ENCODE data around the gene TLE7. TPM values are rescaled to one million over a fixed set of nuclear protein-coding genes. Genes with fewer than 3 reads are reported as not detected.

TLE7 gene
- total RNA-seq, 2 donors from 2014 or later, result not detected

- intact Hi-C loops (cut with DNase I), result no loop called here
- 23 to 38% methylated on average over 3 of the region's 3 CpGs for WGBS, 2 donors
- TF ChIP-seq, protein P1, sequence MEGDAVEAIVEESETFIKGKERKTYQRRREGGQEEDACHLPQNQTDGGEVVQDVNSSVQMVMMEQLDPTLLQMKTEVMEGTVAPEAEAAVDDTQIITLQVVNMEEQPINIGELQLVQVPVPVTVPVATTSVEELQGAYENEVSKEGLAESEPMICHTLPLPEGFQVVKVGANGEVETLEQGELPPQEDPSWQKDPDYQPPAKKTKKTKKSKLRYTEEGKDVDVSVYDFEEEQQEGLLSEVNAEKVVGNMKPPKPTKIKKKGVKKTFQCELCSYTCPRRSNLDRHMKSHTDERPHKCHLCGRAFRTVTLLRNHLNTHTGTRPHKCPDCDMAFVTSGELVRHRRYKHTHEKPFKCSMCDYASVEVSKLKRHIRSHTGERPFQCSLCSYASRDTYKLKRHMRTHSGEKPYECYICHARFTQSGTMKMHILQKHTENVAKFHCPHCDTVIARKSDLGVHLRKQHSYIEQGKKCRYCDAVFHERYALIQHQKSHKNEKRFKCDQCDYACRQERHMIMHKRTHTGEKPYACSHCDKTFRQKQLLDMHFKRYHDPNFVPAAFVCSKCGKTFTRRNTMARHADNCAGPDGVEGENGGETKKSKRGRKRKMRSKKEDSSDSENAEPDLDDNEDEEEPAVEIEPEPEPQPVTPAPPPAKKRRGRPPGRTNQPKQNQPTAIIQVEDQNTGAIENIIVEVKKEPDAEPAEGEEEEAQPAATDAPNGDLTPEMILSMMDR (IDR thresholded peaks at IDR 0.05), result no peak
- ATAC-seq, result no peak
- Histone ChIP-seq H3K4me3 (no peak overlapping the region), H3K27ac (no peak overlapping the region), H3K36me3 (replicated peaks in 1 of 2; ENCODE audit: insufficient read depth in 1 of 2, low read depth in 2 of 2) (no peaks in the 10 kb centered on the region), H3K4me1 (no peaks in the 10 kb centered on the region), H3K27me3 (no peaks in the 10 kb centered on the region), H3K9me3 (peaks cover 0 to 24% (median 0%) of the 10 kb centered on the region in 3 donors)
- DNase-seq, result no peak
These were observed 2.3 kb downstream of the TLE7 start for GRCh38 chr16:71439523-71439922.

DNA sequence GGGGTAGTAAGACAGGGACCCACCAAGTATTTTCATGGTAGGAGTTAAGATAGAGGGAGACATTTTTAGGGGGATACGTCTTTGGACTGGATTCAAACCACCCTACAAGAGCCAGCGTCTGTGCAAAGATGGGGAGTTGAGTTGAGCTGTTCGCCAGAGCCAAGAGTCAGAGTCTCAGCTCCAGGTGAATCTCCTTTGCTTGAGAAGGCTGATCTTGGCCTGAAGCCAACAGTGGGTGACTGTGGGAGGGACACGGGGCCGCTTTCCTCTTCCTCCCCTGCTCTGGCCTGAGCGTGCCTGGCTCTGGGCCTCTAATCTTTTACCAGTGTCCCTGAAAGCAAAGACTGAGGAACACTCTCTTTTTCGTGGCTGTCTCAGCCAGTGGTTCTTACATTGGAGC is 5.4 kb downstream of the TLE7 start:
- 54 to 70% methylated on average over 5 to 7 of the region's 7 CpGs for WGBS, 2 donors
- no peaks in the 10 kb centered on the region for H3K27me3 ChIP-seq
- H3K4me1 ChIP-seq, result no peaks in the 10 kb centered on the region
- no peaks in the 10 kb centered on the region for H3K36me3 ChIP-seq (replicated peaks in 1 of 2; ENCODE audit: insufficient read depth in 1 of 2, low read depth in 2 of 2)
- no peak for TF ChIP-seq POLR2A (IDR thresholded peaks at IDR 0.05)
- TF ChIP-seq, protein P1 (IDR thresholded peaks at IDR 0.05), result no peak
- DNase-seq, result no peak
- H3K9me3 ChIP-seq, result no peaks in the 10 kb centered on the region
- no peak overlapping the region for H3K4me3 ChIP-seq
- H3K27ac ChIP-seq, result no peak overlapping the region
- ATAC-seq, result no peak
- intact Hi-C loops (cut with DNase I), result no loop called here

GRCh38 chr16:71432906-71433305 is 8.9 kb downstream of the TLE7 start:
- intact Hi-C loops (cut with DNase I), result no loop called here
- no peak for ATAC-seq
- no peaks in the 10 kb centered on the region for H3K27me3 ChIP-seq
- H3K36me3 ChIP-seq (replicated peaks in 1 of 2; ENCODE audit: insufficient read depth in 1 of 2, low read depth in 2 of 2), result no peaks in the 10 kb centered on the region
- DNase-seq, result no peak
- TF ChIP-seq POLR2A (IDR thresholded peaks at IDR 0.05), result no peak
- TF ChIP-seq, protein P1 (IDR thresholded peaks at IDR 0.05), result no peak
- H3K27ac ChIP-seq, result no peak overlapping the region
- H3K9me3 ChIP-seq, result no peaks in the 10 kb centered on the region
- H3K4me3 ChIP-seq, result no peak overlapping the region
- H3K4me1 ChIP-seq, result no peaks in the 10 kb centered on the region
- WGBS, 2 donors, result 49 to 62% methylated on average over 6 of the region's 6 CpGs

DNA sequence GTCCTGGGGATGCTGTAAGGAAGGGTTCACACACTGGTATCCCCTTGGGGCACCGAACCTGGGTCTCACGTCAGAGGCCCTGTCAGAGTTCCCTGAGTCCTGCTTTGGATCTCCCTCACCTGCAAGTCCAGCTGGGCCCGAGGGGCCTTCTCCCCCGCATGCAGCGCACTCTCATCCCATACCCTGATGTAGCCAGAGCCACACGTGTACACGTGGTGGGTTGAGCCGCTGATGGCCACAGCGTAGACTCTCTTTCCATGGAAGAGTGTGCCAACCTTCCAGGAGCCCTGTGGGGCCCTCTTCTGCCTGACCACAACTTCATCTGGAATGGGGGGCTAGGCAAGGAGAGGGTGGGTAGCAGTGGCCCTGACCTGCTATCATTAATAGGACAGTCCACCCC is 9.9 kb downstream of the TLE7 start:
- TF ChIP-seq POLR2A (IDR thresholded peaks at IDR 0.05), result no peak
- TF ChIP-seq, protein P1 (IDR thresholded peaks at IDR 0.05), result no peak
- no peaks in the 10 kb centered on the region for H3K27me3 ChIP-seq
- no peak for DNase-seq
- ATAC-seq, result no peak
- WGBS, 2 donors, result 84 to 88% methylated on average over 6 to 9 of the region's 9 CpGs
- H3K4me3 ChIP-seq, result no peak overlapping the region
- H3K27ac ChIP-seq, result no peak overlapping the region
- H3K4me1 ChIP-seq, result no peaks in the 10 kb centered on the region
- H3K9me3 ChIP-seq, result no peaks in the 10 kb centered on the region
- H3K36me3 ChIP-seq (replicated peaks in 1 of 2; ENCODE audit: insufficient read depth in 1 of 2, low read depth in 2 of 2), result no peaks in the 10 kb centered on the region
- intact Hi-C loops (cut with DNase I), result no loop called here

DNA sequence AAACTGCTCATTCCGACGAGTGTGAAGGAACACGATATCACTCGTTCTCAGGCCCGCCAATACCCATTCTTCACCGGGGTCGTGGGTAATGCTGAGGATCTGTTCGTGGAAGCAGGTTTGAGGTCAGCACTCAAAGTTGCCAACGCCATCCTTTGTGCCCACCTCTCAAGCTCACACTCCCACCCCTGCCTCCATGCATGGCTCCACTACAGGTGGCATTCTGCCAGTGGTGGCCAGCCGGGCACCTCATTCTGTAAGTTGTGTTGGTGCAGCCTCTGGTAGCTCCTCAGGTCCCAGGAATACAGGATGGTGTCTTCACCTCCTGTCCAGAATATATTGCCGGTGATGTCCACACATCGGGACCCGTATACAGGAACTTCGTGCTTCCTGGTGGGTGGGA is 10.7 kb downstream of the TLE7 start:
- Histone ChIP-seq H3K9me3 (no peaks in the 10 kb centered on the region), H3K4me3 (no peak overlapping the region), H3K4me1 (no peaks in the 10 kb centered on the region), H3K27ac (no peak overlapping the region), H3K27me3 (no peaks in the 10 kb centered on the region), H3K36me3 (replicated peaks in 1 of 2; ENCODE audit: insufficient read depth in 1 of 2, low read depth in 2 of 2) (no peaks in the 10 kb centered on the region)
- intact Hi-C loops (cut with DNase I), result no loop called here
- DNase-seq (no peak), ATAC-seq (no peak)
- TF ChIP-seq, protein P1 (IDR thresholded peaks at IDR 0.05), result no peak
- TF ChIP-seq POLR2A (IDR thresholded peaks at IDR 0.05), result no peak
- WGBS, 2 donors, result 78 to 81% methylated on average over 12 to 14 of the region's 14 CpGs
